Keratinocyte (primary cell): ENCODE results near the gene SKOR1. TPM values are rescaled to one million over a fixed set of nuclear protein-coding genes. Genes with fewer than 3 reads are reported as not detected.

Experiments
- DNase-seq: peaks from one replicate; pipeline ENCODE4 v3.0.0-alpha.2; 2011; ENCODE audit warnings: low read depth, missing footprints, low spot score
- FAIRE-seq: peaks from 2 replicates; lab custom pipeline; 2011; peaks lifted over from hg19 to GRCh38; lab: Jason Lieb, UNC
- H2AFZ ChIP-seq: 2 replicates; pipeline ENCODE4 v1.6.0; 2012; ENCODE audit warnings: low read length, control low read depth, inconsistent platforms; ENCODE audit not compliant: control insufficient read depth
- H3K27ac ChIP-seq: 2 replicates; pipeline ENCODE4 v1.5.1; 2011; ENCODE audit warnings: low read length; ENCODE audit not compliant: control insufficient read depth, insufficient read depth
- H3K27me3 ChIP-seq: 3 replicates; pipeline ENCODE4 v1.6.0; 2011; ENCODE audit warnings: low read length; ENCODE audit not compliant: control insufficient read depth, insufficient read depth; ENCODE audit errors: extremely low read depth
- H3K36me3 ChIP-seq, 2 experiments: 2 replicates in 1 of 2; 3 replicates in 1 of 2; pipeline ENCODE4 v1.5.1; 2011; ENCODE audit warnings: low read length in 2 of 2, mild to moderate bottlenecking in 1 of 2; ENCODE audit not compliant: control insufficient read depth in 2 of 2, insufficient read depth in 2 of 2; ENCODE audit errors: extremely low read depth in 1 of 2
- H3K4me1 ChIP-seq: 3 replicates; pipeline ENCODE4 v1.5.1; 2011; ENCODE audit warnings: low read length; ENCODE audit not compliant: control insufficient read depth, insufficient read depth; ENCODE audit errors: extremely low read depth
- H3K4me2 ChIP-seq: 3 replicates; pipeline ENCODE4 v1.6.0; 2011; ENCODE audit warnings: low read depth, low read length; ENCODE audit not compliant: control insufficient read depth, insufficient read depth; ENCODE audit errors: extremely low read depth
- H3K4me3 ChIP-seq, 3 experiments: fragments of 200-600 bp in 1 of 3; sonication (generic) in 1 of 3; 2 replicates in 2 of 3; 3 replicates in 1 of 3; pipeline ENCODE4 v1.5.1; 2011 to 2016; ENCODE audit warnings: low read length in 3 of 3, mild to moderate bottlenecking in 3 of 3, control low read depth in 2 of 3, inconsistent platforms in 1 of 3, low read depth in 1 of 3, mixed read lengths in 1 of 3, mixed run types in 1 of 3, moderate library complexity in 1 of 3; ENCODE audit not compliant: control insufficient read depth in 2 of 3, insufficient read depth in 2 of 3; ENCODE audit errors: extremely low read depth in 1 of 3
- H3K79me2 ChIP-seq: 2 replicates; pipeline ENCODE4 v1.6.0; 2012; ENCODE audit warnings: low read length; ENCODE audit not compliant: control insufficient read depth, insufficient read depth
- H3K9ac ChIP-seq: 3 replicates; pipeline ENCODE4 v1.6.0; 2011; ENCODE audit warnings: low read length; ENCODE audit not compliant: control insufficient read depth, insufficient read depth; ENCODE audit errors: extremely low read depth
- H3K9me1 ChIP-seq: 3 replicates; pipeline ENCODE4 v1.6.0; 2011; ENCODE audit warnings: low read length; ENCODE audit not compliant: control insufficient read depth, insufficient read depth; ENCODE audit errors: extremely low read depth
- H3K9me3 ChIP-seq: 2 replicates; pipeline ENCODE4 v1.5.1; 2012; ENCODE audit warnings: low read depth, low read length; ENCODE audit not compliant: control insufficient read depth
- H4K20me1 ChIP-seq: 3 replicates; pipeline ENCODE4 v1.6.0; 2011; ENCODE audit warnings: low read length; ENCODE audit not compliant: control insufficient read depth, insufficient read depth; ENCODE audit errors: extremely low read depth
- EZH2 ChIP-seq: IDR thresholded peaks from one replicate; pipeline ENCODE4 v1.6.1; 2012; ENCODE audit warnings: inconsistent platforms, mild to moderate bottlenecking, low read length, moderate library complexity
- dilution Hi-C: fragments of 300-500 bp; cut with MboI; formaldehyde crosslinking; loops from one replicate; pipeline ENCODE4 v1.7.0; 2020; ENCODE audit warnings: low sequenced_read_pairs; ENCODE audit not compliant: extremely low pct_ligation_motif_present
- polyA plus RNA-seq, 5 experiments: library from polyadenylated mRNA; depleted of rRNA in 3 of 5; stranded (reverse) in 3 of 5; stranded (forward) in 1 of 5; unstranded in 1 of 5; fragments of >200 nt; gene quantifications; 1 replicate in 1 of 5; 2 replicates in 3 of 5; 3 replicates in 1 of 5; pipeline versions ENCODE4 v1.2.1 to v1.2.3, GENCODE V29; 2011 to 2012; ENCODE audit warnings: missing spikeins in 2 of 5, low read depth in 1 of 5, low replicate concordance in 1 of 5
- TF ChIP-seq, protein P1 (sequence below), 3 experiments: IDR thresholded peaks in 1 of 3; conservative IDR thresholded peaks in 1 of 3; optimal IDR thresholded peaks in 1 of 3; 2 replicates in 2 of 3; 3 replicates in 1 of 3; pipeline versions ENCODE3 to v1.5.1; 2011; ENCODE audit warnings: low read length in 3 of 3, mild to moderate bottlenecking in 3 of 3, moderate library complexity in 2 of 3, control low read depth in 1 of 3, inconsistent platforms in 1 of 3; ENCODE audit not compliant: insufficient read depth in 2 of 3; ENCODE audit errors: extremely low read depth in 1 of 3

SKOR1 gene
- polyA plus RNA-seq, 1 donor (not counting 4 experiments of a cell fraction or from before 2014, with no cell fraction given) = 0.03 TPM

DNA sequence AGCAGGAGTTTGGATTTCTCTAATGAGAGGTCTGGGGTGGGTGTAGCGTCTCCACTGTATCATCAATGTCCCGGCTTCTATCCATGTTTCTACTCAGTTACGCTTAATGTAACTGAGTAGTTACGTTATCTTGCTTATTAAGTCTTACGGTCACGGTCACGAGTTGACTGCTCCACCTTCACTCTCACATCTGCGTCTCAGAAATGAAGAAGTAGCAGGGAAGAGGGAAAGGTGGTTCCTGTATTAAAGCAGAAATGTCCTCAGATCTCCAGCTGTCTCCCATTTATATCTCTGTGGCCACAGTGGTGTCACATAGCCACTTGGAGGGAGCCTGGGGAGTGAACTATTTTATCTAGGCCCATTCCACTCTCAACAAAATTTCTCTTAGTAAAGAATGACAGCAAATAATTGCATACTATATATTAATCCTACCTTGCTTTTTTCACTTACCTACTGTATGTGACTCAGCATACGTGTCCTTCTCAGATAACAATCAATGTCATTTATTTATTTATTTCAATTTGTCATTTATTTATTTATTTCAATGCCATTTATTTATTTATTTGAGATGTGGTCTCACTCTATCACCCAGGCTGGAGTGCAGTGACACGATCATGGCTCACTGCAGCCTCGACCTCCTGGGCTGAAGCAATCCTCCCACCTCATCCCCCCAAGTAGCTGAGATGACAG, 54.3 kb downstream of the SKOR1 start:
- H3K9me3 ChIP-seq = no peaks in the 10 kb centered on the region
- peaks cover 15% of the 10 kb centered on the region for H3K4me1 ChIP-seq
- no peak overlapping the region for H3K4me2 ChIP-seq
- DNase-seq (no peak), FAIRE-seq (no peak)
- H3K27ac ChIP-seq = no peak overlapping the region
- no peak overlapping the region for H3K9ac ChIP-seq
- H3K79me2 ChIP-seq = no peaks in the 10 kb centered on the region
- no peaks in the 10 kb centered on the region for H3K27me3 ChIP-seq
- no peaks in the 10 kb centered on the region for H3K36me3 ChIP-seq
- no peak overlapping the region for H2AFZ ChIP-seq
- H3K4me3 ChIP-seq = no peak overlapping the region
- dilution Hi-C loops = no loop called here
- no peaks in the 10 kb centered on the region for H3K9me1 ChIP-seq
- no peaks in the 10 kb centered on the region for H4K20me1 ChIP-seq
- no peak for TF ChIP-seq EZH2

DNA sequence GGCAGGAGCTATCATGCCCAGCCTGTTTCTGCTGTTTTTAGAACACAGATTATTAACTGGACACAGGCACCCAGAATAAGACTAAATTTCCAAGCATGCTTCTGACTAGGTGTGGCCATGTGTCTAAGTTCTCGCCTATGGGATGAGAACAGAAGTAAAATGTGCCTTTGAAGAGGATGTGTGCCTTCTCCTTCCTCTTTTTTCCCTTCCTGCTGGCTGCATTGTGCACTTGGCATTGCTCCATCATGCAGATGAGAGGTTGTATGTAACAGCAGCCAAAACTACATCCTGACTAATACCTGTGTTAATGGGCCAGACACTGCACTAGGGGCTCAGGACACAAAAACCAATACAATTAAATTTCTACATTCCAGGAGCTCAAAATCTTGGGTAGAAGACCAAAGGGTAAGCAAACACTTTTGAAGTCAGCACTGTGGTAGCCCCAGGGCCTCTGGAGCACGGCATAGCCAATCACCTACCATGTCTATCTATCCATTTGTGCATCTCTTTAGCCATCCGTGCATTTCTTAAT, 55.4 kb downstream of the SKOR1 start:
- no peak overlapping the region for H3K4me2 ChIP-seq
- no peak for TF ChIP-seq EZH2
- TF ChIP-seq, protein P1, sequence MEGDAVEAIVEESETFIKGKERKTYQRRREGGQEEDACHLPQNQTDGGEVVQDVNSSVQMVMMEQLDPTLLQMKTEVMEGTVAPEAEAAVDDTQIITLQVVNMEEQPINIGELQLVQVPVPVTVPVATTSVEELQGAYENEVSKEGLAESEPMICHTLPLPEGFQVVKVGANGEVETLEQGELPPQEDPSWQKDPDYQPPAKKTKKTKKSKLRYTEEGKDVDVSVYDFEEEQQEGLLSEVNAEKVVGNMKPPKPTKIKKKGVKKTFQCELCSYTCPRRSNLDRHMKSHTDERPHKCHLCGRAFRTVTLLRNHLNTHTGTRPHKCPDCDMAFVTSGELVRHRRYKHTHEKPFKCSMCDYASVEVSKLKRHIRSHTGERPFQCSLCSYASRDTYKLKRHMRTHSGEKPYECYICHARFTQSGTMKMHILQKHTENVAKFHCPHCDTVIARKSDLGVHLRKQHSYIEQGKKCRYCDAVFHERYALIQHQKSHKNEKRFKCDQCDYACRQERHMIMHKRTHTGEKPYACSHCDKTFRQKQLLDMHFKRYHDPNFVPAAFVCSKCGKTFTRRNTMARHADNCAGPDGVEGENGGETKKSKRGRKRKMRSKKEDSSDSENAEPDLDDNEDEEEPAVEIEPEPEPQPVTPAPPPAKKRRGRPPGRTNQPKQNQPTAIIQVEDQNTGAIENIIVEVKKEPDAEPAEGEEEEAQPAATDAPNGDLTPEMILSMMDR (optimal IDR thresholded peaks at IDR 0.05 in 1 of 3, IDR thresholded peaks at IDR 0.05 in 1 of 3, conservative IDR thresholded peaks at IDR 0.05 in 1 of 3; ENCODE audit: extremely low read depth in 1 of 3, insufficient read depth in 2 of 3, low read length in 3 of 3) = no peak
- DNase-seq (no peak), FAIRE-seq (peak; percentile 90)
- no peak overlapping the region for H2AFZ ChIP-seq
- no peak overlapping the region for H3K9ac ChIP-seq
- H3K4me3 ChIP-seq = no peak overlapping the region
- H3K4me1 ChIP-seq = peaks cover 23% of the 10 kb centered on the region
- no peaks in the 10 kb centered on the region for H3K79me2 ChIP-seq
- H3K27me3 ChIP-seq = no peaks in the 10 kb centered on the region
- H4K20me1 ChIP-seq = no peaks in the 10 kb centered on the region
- dilution Hi-C loops = no loop called here
- H3K9me3 ChIP-seq = no peaks in the 10 kb centered on the region
- no peaks in the 10 kb centered on the region for H3K9me1 ChIP-seq
- H3K36me3 ChIP-seq = no peaks in the 10 kb centered on the region
- H3K27ac ChIP-seq = no peak overlapping the region
